Mammary epithelial cell (primary cell): ENCODE data around the gene VNN1.

Source experiments
- EZH2 ChIP-seq: IDR thresholded peaks from 2 replicates; pipeline ENCODE4 v1.6.1; 2012; ENCODE audit warnings: low read length, inconsistent platforms, borderline replicate concordance
- TF ChIP-seq, protein P1 (sequence below), 2 donors: IDR thresholded peaks in 1 of 2; conservative IDR thresholded peaks in 1 of 2; 2 replicates each; pipeline ENCODE4 v1.5.1; 2011 to 2012; ENCODE audit warnings: inconsistent platforms in 2 of 2, low read length in 2 of 2, mild to moderate bottlenecking in 2 of 2, control low read depth in 1 of 2, low read depth in 1 of 2; ENCODE audit not compliant: insufficient read depth in 1 of 2; ENCODE audit errors: extremely low read depth in 1 of 2

GRCh38 chr6:132730560-132730959 lies 16.7 kb upstream of the VNN1 start:
- TF ChIP-seq, protein P1, sequence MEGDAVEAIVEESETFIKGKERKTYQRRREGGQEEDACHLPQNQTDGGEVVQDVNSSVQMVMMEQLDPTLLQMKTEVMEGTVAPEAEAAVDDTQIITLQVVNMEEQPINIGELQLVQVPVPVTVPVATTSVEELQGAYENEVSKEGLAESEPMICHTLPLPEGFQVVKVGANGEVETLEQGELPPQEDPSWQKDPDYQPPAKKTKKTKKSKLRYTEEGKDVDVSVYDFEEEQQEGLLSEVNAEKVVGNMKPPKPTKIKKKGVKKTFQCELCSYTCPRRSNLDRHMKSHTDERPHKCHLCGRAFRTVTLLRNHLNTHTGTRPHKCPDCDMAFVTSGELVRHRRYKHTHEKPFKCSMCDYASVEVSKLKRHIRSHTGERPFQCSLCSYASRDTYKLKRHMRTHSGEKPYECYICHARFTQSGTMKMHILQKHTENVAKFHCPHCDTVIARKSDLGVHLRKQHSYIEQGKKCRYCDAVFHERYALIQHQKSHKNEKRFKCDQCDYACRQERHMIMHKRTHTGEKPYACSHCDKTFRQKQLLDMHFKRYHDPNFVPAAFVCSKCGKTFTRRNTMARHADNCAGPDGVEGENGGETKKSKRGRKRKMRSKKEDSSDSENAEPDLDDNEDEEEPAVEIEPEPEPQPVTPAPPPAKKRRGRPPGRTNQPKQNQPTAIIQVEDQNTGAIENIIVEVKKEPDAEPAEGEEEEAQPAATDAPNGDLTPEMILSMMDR (conservative IDR thresholded peaks at IDR 0.05 in 1 of 2, IDR thresholded peaks at IDR 0.05 in 1 of 2; ENCODE audit: extremely low read depth in 1 of 2, insufficient read depth in 1 of 2, low read depth in 1 of 2, low read length in 2 of 2): no peak
- no peak for TF ChIP-seq EZH2
